Breast epithelium (tissue), 4 donors: ENCODE data around the gene ORC6. TPM values are rescaled to one million over a fixed set of nuclear protein-coding genes. Genes with fewer than 3 reads are reported as not detected.

ENCODE experiments used
- DNase-seq, 2 donors: peaks; one replicate each; pipeline ENCODE4 v3.0.0-alpha.2; 2019; ENCODE audit warnings: low spot score in 2 of 2
- H3K27ac ChIP-seq, 2 donors: fragments of 200-600 bp; sonication (generic) in 1 of 2; one replicate each; pipeline ENCODE4 v1.5.1; 2016 to 2019; ENCODE audit warnings: mild to moderate bottlenecking in 1 of 2
- H3K27me3 ChIP-seq, 2 donors: fragments of 200-600 bp; sonication (generic) in 1 of 2; one replicate each; pipeline versions ENCODE4 v1.5.1 to v1.6.0; 2017 to 2019; ENCODE audit warnings: control low read depth in 1 of 2, mild to moderate bottlenecking in 1 of 2
- H3K36me3 ChIP-seq: fragments of 200-600 bp; one replicate; pipeline ENCODE4 v1.5.1; 2019
- H3K4me1 ChIP-seq, 2 donors: fragments of 200-600 bp; sonication (generic); one replicate each; pipeline ENCODE4 v1.5.1; 2016 to 2019; ENCODE audit warnings: control low read depth in 1 of 2
- H3K4me3 ChIP-seq, 3 donors: fragments of 200-600 bp; sonication (generic); 1 replicate in 2 of 3; 2 replicates in 1 of 3; pipeline ENCODE4 v1.5.1; 2016 to 2019; ENCODE audit warnings: mild to moderate bottlenecking in 3 of 3, moderate library complexity in 2 of 3
- H3K9me3 ChIP-seq, 2 donors: fragments of 200-600 bp; sonication (generic) in 1 of 2; one replicate each; pipeline ENCODE4 v1.5.1; 2016 to 2019; ENCODE audit warnings: control low read depth in 1 of 2
- POLR2A ChIP-seq: fragments of 450-650 bp; IDR thresholded peaks from one replicate; pipeline ENCODE4 v1.6.1; 2016; ENCODE audit warnings: antibody characterized with exemption, mild to moderate bottlenecking, moderate library complexity
- POLR2AphosphoS5 ChIP-seq, 3 donors: sonication (generic); formaldehyde crosslinking; IDR thresholded peaks; one replicate each; pipeline ENCODE4 v1.6.1; 2017; ENCODE audit warnings: antibody characterized with exemption in 3 of 3
- intact Hi-C: fragments of 100-400 bp; cut with DNase I; formaldehyde crosslinking; loops from one replicate; pipeline ENCODE4 v1.15.1; 2023; ENCODE audit warnings: low total_unique reads
- total RNA-seq, 3 donors: library from RNA; depleted of rRNA; stranded (reverse); fragments of >200 nt; gene quantifications; one replicate each; pipeline ENCODE4 v1.1.0, GENCODE V29; 2016
- TF ChIP-seq, protein P1 (sequence below), 3 donors: fragments of 450-650 bp; IDR thresholded peaks; one replicate each; pipeline ENCODE4 v1.5.1; 2016 to 2017; ENCODE audit warnings: antibody characterized with exemption in 3 of 3, mild to moderate bottlenecking in 3 of 3, moderate library complexity in 3 of 3

ORC6 gene
- total RNA-seq, 3 donors from 2014 or later: 0.66 to 1.3 (median 0.80) TPM

DNA sequence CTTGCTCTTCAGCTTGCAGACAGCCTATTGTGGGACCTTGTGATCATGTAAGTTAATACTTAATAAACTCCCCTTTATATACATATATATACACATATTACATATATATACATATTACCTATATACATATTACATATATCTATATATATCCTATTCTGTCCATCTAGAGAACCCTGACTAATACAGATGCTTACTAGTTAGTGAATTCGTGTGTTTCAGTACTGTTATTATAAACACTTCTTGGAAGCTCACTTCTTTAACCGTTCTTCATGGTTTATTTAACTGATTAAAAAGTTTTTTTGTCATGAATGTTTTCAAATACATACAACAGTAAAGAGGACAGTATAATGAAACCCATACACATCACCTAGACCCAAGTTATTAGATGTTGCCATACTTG is 12.6 kb downstream of the ORC6 start:
- TF ChIP-seq POLR2AphosphoS5 (IDR thresholded peaks at IDR 0.05) (no peak), POLR2A (no peak)
- TF ChIP-seq, protein P1, sequence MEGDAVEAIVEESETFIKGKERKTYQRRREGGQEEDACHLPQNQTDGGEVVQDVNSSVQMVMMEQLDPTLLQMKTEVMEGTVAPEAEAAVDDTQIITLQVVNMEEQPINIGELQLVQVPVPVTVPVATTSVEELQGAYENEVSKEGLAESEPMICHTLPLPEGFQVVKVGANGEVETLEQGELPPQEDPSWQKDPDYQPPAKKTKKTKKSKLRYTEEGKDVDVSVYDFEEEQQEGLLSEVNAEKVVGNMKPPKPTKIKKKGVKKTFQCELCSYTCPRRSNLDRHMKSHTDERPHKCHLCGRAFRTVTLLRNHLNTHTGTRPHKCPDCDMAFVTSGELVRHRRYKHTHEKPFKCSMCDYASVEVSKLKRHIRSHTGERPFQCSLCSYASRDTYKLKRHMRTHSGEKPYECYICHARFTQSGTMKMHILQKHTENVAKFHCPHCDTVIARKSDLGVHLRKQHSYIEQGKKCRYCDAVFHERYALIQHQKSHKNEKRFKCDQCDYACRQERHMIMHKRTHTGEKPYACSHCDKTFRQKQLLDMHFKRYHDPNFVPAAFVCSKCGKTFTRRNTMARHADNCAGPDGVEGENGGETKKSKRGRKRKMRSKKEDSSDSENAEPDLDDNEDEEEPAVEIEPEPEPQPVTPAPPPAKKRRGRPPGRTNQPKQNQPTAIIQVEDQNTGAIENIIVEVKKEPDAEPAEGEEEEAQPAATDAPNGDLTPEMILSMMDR (IDR thresholded peaks at IDR 0.05): no peak
- Histone ChIP-seq H3K27me3 (no peaks in the 10 kb centered on the region), H3K4me1 (no peaks in the 10 kb centered on the region), H3K27ac (no peak overlapping the region), H3K36me3 (no peaks in the 10 kb centered on the region), H3K9me3 (no peaks in the 10 kb centered on the region), H3K4me3 (no peak overlapping the region)
- no peak for DNase-seq
- intact Hi-C loops: loop anchor here (5.0 kb wide), 1 partner anchor 1440 kb away; no protein-coding TSS in a partner anchor

DNA sequence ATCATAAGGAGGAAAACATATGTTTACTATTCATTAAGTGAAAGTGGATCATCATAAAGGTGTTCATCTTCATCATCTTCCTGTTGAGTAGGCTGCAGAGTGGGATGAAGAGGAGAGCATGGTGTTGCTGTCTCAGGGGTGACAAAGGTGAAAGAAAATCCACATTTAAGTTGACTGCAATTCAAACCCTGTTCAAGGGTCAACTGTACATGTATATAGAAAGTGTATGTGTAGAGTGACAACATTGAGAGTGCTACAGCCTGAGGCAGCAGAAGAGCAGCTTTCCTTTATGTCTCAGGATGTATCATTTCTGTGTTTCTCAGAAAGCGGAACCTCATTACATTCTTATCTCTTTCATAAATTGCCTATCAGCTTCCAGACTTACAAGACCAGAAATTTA is 17.2 kb downstream of the ORC6 start:
- H3K27me3 ChIP-seq: no peaks in the 10 kb centered on the region
- DNase-seq: no peak
- TF ChIP-seq POLR2AphosphoS5 (IDR thresholded peaks at IDR 0.05): no peak
- TF ChIP-seq POLR2A: no peak
- TF ChIP-seq, protein P1 (IDR thresholded peaks at IDR 0.05): no peak
- H3K4me3 ChIP-seq: no peak overlapping the region
- no peaks in the 10 kb centered on the region for H3K4me1 ChIP-seq
- no peaks in the 10 kb centered on the region for H3K9me3 ChIP-seq
- no peaks in the 10 kb centered on the region for H3K36me3 ChIP-seq
- H3K27ac ChIP-seq: no peak overlapping the region
- intact Hi-C loops: no loop called here

- H3K27ac ChIP-seq: no peak overlapping the region
- no peaks in the 10 kb centered on the region for H3K27me3 ChIP-seq
- H3K36me3 ChIP-seq: no peaks in the 10 kb centered on the region
- H3K4me3 ChIP-seq: no peak overlapping the region
- DNase-seq: no peak
- H3K4me1 ChIP-seq: no peaks in the 10 kb centered on the region
- H3K9me3 ChIP-seq: no peaks in the 10 kb centered on the region
- intact Hi-C loops: no loop called here
- TF ChIP-seq POLR2AphosphoS5 (IDR thresholded peaks at IDR 0.05) (no peak), POLR2A (no peak)
- TF ChIP-seq, protein P1 (IDR thresholded peaks at IDR 0.05): no peak
Observed at GRCh38 chr16:46709469-46710005, 20.1 kb downstream of the ORC6 start.

GRCh38 chr16:46711106-46712058 is 21.9 kb downstream of the ORC6 start:
- Histone ChIP-seq H3K27me3 (no peaks in the 10 kb centered on the region), H3K4me3 (no peak overlapping the region), H3K4me1 (no peaks in the 10 kb centered on the region), H3K9me3 (no peaks in the 10 kb centered on the region), H3K36me3 (no peaks in the 10 kb centered on the region), H3K27ac (no peak overlapping the region)
- TF ChIP-seq POLR2A: no peak
- TF ChIP-seq, protein P1 (IDR thresholded peaks at IDR 0.05): no peak
- TF ChIP-seq POLR2AphosphoS5 (IDR thresholded peaks at IDR 0.05): no peak
- no peak for DNase-seq
- intact Hi-C loops: no loop called here

GRCh38 chr16:46712911-46713310 is 23.5 kb downstream of the ORC6 start:
- H3K4me1 ChIP-seq: no peaks in the 10 kb centered on the region
- no peaks in the 10 kb centered on the region for H3K27me3 ChIP-seq
- intact Hi-C loops: no loop called here
- TF ChIP-seq, protein P1 (IDR thresholded peaks at IDR 0.05): no peak
- no peak for TF ChIP-seq POLR2A
- no peak for TF ChIP-seq POLR2AphosphoS5 (IDR thresholded peaks at IDR 0.05)
- no peaks in the 10 kb centered on the region for H3K9me3 ChIP-seq
- DNase-seq: no peak
- H3K36me3 ChIP-seq: no peaks in the 10 kb centered on the region
- no peak overlapping the region for H3K27ac ChIP-seq
- H3K4me3 ChIP-seq: no peak overlapping the region
